Hematopoietic multipotent progenitor cell treated with erythropoietin and hydrocortisone succinate and interleukin-3 and kit ligand, for 17 days (in vitro differentiated cells): ENCODE results near the gene RBCK1.

Experiments
- DNase-seq: peaks from one replicate; pipeline ENCODE4 v3.0.0-alpha.2; 2015; ENCODE audit warnings: low spot score

Gene RBCK1

DNA sequence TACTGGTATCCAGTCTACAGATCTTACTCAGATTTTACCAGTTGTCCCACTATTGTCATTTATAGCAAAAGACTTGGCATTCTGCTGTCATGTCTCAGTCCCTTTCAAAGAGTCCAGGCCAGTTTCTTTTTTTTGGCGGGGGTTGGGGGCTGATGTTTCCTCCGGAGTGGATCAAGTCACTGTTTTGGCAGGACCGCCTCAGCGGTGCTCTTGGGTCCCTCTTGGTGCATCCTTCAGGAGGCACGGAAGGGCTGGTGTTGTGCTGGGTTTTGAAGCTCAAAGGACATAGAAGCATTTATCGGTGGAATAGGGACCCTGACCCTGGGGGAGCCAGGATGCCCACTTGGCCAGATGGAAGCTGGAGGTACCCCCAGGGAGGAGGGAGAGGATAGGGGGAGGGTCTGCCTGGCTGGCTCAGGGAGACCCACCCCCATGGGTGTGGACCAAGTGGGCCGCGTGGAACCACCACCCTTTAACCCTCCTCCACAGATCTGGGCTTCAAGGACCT lies 10.8 kb downstream of the RBCK1 start:
- DNase-seq: no peak

DNA sequence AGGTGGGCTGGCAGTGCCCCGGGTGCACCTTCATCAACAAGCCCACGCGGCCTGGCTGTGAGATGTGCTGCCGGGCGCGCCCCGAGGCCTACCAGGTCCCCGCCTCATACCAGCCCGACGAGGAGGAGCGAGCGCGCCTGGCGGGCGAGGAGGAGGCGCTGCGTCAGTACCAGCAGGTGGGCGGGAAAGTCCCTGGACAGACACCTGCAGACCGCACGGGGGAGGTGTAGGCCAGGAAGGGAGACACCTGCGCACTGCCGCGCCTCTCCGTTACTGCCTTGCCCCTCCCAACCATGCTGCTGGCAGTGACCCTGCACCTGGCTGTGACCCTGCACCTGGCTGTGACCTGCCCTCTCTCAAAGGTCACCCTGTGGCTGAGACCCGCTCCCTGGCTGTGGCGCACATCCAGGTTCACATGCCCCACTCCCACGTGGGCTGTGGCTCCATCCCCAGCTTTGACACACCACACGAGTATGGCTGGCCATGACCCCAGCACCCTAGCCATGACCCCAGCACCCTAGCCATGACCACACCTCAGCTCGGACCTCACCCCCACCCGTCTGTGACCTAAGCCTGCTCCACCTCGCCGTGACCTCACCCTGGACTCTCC lies 11.6 kb downstream of the RBCK1 start:
- DNase-seq: no peak

DNA sequence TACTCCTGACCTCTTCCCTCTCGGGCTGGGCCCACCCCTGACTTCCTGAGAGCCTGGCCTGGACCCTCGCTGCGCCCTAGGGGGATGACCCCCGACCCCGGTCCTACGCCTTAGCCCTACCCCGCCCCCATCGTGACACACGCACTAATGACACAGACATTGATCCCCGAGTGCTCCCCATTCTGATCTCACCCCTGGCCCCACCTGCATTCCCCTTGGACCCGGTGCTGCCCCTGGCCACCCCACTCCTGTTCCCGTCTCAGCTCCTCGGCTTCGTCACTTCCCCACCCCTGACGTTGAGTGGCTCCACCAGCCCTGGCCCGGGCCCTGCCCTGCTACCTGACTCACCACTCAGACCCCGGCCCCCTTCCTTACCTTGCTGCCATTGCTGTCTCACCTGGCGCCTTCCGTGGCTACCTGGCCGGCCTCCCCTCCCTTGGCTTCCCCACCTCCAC lies 12.1 kb downstream of the RBCK1 start:
- no peak for DNase-seq

DNA sequence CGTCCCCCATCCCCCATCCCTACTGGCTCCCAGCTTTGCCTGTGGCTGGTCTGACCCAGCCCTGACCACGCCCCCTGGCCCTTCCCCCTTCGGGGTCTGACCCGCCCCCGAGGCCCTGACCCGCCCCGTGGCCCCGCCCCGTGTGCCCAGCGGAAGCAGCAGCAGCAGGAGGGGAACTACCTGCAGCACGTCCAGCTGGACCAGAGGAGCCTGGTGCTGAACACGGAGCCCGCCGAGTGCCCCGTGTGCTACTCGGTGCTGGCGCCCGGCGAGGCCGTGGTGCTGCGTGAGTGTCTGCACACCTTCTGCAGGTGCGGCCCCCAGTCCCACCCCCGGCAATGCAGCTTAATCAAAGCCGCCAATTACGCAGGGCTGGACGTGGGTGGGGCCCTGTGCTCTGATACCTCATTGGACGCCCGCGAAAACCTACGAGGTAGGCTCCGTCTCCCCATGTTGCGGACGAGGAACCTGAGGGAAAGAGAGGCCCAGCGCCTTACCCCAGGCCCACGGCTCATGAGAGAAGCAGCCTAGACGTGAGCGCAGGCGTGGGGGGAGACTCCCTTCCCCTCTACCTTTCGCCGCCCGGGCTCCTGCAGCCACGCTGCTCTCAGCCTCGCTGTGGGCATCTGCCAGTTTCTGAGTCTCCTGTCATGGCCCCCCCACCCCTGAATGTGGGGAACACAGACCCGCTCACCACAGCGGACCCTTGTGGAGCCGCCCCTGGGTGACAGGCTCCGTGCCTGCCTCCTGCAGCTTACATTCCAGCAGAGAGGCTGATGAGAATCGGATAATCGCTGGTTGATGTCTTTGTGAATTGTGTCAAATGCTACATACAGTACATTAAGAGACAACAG lies 12.8 kb downstream of the RBCK1 start:
- no peak for DNase-seq

DNA sequence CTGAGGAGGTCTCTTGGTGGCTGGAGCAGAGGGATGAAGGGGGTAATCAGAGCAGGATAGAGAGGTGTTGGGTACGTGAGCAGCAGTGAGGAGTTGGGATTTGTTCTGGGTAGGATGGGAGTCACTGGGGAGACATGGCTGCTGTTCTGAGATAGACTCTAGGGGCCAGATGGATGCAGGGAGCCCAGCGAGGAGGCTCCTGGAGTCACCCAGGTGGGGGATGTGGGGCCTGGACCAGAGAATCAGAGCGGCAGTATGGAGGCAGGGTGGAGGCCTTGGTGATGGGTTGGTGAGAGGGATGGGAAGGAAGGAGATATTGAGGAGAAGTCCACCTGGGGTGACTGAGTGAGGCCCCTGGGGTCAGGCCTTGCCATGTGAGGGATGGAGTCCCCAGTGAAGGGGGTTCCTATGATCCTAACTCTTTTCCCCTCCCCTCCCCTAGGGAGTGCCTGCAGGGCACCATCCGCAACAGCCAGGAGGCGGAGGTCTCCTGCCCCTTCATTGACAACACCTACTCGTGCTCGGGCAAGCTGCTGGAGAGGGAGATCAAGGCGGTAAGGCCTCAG lies 13.7 kb downstream of the RBCK1 start:
- no peak for DNase-seq

DNA sequence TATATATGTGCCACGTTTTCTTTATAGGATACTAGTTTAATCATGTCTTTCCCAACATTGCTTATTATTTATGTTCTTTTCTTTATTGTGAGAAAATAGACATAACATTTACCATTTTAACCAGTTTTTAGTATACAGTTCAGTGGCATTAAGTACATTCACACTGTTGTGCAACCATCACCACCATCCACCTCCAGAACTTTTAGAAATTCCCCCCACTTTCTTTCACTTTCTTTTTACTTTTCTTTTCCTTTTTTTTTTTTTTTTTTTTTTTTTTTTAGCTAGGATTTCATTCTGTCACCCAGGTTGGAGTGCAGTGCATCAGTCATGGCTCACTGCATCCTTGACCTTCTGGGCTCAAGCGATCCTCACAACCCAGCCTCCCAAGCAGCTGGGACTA lies 18.5 kb downstream of the RBCK1 start:
- DNase-seq: no peak

DNA sequence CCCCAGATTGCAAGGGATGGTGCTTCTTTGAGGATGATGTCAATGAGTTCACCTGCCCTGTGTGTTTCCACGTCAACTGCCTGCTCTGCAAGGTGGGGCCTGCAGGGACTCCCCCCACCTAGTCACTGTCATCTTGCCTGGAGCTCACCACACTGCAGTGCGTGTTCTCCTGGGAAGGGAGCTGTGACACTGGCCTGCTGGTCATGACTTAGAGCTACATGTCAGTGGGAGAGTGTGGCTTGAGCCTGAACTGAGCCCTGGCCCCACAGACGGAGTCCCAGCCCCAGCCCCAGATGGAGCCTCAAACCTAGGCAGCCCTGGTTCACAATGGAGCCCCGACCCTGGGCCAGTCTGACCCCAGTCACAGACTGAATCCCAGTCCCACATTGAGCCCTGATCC lies 19.3 kb downstream of the RBCK1 start:
- no peak for DNase-seq

DNA sequence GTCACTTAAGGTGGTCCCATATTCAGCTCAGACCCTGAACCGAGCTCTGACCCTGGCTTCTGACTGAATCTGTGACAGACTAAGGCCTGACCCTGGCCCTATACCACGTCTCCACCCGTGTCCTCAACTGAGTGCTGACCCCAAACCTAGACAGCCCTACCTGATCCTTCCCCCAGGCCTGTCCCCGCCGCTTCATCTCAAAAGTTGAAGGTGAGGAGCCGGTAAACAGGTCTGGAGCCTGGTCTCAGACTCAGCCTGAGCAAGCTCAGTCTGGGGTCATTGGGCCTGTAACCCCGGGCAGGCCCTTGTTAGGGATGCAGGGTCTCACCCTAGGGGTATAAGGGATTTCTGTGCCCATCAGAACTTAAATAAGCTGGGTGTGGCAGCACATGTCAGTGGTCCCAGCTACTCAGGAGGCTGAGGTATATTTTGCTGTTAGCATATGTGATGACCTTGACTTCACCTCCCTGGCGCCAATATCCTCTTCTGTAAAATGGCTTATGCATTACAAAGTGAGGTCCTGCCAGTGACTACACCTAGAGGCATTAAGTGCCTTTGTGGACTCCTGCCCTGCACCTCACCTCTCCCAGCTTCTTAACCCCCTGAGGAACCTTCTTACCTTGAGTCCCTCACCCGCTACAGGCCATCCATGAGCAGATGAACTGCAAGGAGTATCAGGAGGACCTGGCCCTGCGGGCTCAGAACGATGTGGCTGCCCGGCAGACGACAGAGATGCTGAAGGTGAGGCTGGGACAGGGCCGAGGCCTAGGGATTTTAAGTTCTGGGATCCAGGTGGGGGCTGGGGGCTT lies 20.0 kb downstream of the RBCK1 start:
- DNase-seq: no peak

DNA sequence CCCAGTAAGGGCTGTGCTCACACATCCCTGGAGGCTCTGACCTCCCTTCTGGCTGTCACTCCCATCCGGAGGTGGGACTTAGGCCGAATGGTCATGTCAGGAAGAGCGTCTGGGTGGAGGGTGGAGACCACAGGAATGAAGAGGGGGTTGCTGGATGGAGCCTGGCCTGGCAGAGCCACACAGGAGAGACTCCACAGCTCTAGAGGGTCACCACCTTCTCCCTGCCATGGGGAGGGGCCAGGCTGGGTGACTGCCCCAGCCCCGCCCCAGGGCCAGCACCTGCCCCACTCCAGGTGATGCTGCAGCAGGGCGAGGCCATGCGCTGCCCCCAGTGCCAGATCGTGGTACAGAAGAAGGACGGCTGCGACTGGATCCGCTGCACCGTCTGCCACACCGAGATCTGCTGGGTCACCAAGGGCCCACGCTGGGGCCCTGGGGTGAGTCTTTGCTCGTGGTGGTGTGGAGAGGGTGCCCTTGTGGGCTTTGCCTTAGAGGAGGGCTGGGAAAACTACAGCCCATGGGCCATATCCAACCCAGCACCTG lies 20.6 kb downstream of the RBCK1 start:
- DNase-seq: no peak

DNA sequence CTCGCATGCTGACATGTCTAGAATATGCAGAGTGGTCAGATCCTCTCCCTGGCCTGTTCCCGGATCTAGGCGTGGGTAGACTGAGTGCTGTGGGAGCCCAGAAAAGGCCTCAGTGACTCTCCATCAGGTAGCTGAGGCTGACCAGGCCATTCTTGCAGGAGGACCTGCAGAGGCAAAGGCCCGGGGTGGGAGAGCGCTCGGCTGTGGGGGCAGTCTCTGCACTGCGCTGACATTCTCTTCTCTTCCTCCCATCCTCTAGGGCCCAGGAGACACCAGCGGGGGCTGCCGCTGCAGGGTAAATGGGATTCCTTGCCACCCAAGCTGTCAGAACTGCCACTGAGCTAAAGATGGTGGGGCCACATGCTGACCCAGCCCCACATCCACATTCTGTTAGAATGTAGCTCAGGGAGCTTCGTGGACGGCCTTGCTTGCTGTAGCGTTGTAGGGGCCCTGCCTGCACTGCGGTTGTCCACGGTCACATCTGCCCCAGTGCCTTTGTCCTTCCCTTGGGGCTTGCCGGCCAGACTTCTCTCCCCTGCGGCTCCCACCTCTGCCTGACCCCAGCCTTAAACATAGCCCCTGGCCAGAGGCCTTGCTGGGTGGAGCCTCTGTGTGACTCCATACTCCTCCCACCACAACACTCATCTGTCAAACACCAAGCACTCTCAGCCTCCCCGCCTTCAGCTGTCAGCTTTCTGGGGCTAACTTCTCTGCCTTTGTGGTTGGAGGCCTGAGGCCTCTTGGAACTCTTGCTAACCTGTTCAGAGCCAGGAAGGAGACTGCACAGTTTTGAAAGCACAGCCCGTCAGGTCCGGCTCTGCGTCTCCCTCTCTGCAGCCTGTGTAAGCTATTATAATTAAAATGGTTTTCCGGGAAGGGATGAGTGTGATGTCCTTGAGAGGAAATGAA lies 22.2 kb downstream of the RBCK1 start:
- no peak for DNase-seq

DNA sequence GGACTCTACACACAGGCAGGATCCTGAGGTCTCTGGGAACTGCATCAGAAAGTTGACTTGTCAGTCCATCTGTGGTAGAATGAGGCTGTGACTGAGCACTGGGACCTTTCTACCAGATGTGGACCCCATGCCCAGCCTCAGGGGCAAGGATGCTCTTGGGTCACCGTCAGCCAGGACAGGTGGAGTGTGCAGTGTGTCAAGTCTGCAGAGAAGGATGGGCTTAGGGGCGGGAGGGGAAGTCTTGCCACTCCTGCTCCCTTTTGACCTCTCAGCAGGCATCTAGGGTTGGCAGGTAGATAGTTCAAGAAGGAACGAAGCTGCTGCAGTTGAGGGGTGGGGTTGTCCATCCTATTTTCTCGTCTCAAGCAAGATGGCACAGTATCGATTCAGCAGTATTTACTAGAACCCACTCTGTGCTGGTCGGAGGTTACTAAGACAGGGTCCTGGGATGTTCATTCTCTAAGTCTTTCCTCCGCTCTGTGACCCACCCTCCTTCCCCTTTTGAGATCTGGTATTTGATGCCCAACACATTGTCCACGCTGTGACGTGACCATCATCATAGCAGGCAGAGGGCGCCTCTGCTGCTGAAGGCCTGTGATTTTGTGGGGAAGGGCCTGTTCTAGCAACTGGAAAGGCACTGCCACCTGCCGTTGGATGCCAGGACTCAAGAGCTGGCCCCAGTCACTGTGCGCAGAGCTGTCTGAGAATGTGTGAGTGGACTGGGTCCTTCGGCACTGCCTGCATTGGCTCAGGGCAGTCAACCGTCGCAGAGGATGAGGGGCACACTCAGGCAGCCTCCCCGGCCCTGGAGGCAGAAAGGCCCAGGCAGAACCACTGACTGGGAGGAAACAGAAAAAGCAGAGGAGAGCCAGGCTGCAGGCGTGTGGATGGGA lies 23.2 kb downstream of the RBCK1 start:
- DNase-seq: peak; percentile 70

DNA sequence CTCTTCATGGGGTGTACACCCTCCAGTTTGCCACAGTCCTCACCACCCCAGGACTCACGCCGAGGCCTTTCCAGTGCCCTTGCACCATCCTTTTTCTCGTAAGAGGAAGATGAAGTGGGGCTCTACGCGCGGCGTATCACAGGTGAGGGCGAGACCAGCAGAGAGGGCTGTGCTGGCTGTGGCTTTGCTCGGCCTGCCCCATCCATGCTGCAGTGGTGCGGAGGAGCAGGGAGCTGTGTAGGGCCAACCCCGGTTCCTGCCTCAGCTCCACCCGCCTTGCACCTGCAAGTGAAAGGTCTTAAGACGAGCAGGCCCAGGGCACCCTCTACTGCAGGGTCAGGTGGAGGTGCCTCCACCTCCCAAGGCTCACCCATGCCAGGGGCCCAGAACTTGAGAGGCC lies 24.1 kb downstream of the RBCK1 start:
- DNase-seq: no peak

DNA sequence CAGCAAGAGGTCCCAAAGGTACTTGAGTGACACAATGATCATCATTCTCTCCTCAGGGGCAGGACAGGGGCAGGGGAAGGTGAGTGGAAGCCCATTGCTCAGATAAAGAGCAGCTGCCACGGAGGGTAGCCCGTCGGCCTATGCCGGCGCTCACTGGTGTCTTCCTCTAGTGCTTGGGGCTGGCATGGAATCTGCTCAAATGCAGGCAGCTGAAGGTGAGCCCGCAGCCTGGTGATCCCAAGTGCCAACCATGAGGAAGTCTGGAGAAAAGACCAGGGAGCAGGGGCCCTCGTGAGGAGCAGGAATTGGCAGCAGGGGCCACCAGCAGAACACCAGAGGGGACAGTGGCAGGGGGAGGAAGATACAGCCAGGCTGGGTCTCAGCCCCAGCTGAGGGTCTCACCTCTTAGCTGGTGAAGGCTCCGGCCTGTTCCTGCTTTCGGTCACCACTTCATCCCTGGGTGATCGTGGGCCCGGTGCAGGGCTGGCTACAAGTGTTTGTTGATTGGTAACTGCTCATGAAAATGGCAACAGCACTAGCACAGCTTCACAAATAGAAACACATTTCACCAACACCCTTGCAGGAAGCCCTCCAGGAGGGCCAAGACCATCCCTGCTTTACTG lies 24.7 kb downstream of the RBCK1 start:
- no peak for DNase-seq

DNA sequence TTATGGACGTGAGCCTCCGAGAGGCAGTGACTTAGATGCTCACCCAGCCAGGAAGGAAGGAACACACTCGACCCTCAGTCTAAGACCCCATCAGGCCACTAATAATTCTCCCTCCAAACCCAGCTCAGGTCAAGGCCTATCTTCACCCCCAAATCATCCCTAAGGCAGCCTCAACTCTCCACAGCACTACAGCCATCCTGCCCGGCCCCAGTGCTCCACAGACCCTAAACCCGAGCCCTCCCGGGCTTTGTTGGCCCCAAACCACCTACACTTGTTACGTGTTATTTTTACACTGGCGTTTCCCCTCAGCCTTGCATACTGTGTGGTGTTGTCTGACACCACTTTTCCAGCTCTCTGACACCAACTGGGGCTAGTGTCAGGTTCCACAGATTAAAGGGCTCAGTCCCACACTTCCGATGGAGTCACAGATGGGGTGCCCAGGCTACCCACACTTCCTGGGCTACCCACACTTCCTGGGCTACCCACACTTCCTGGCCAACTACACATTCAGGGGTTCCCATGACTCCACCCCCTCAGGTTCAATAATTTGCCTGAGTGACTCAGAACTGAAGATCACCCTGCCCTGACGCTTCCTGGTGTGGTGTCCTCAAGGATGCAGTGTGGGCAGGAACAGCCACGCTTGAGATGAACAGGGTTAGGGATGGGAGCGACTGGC lies 25.3 kb downstream of the RBCK1 start:
- no peak for DNase-seq

DNA sequence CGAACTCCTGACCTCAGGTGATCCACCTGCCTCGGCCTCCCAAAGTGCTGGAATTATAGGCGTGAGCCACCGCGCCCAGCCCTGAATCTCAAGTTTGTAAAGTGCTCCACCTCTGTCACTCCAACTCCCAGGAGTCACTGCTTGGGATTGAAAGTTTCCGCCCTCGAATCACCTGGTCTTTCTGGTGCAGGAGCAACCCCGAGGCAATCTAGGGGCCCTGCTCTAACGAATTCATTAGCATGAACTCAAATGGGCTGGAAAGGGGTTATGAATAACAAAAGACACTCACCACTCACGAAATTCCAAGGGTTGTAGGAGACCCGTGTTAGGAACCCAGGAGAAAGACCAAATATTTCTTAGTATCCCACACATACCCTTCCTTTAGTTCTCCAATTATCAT lies 26.1 kb downstream of the RBCK1 start:
- no peak for DNase-seq

DNA sequence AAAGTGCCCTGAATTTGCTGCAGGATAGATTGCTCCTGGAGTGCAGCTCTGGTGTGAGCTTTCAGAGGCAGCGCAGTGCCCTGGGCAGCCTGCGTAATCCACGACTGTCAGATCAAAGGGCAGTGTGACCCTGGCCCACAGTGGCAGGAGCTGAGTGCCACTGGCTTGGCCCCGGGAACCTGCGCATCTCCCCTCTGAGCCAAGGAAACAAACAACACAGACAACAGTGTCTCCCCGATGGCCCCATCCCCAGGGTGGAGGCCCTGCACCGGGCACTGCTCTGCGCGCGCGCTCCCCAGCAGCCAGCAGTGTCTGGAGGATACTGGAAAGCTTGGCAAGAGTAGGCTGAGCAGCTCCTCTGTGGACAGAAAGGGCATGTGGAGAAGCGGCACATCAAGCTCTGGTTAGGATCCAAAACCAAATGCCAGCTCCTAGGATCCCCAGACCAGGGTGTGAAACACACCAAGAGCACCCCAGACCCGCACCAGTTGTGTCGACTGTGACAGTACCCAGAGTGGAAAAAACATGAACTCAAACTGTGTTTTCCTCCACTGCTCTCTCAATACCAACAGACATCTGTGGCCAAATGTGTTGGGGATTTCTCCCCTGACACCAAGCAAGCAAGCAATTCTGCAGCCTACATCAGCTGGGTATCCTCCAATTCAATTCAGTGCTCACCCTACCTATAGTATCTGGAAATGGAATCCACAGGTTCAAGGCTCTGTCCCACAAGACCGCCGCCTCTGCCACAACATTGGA lies 26.7 kb downstream of the RBCK1 start:
- no peak for DNase-seq

DNA sequence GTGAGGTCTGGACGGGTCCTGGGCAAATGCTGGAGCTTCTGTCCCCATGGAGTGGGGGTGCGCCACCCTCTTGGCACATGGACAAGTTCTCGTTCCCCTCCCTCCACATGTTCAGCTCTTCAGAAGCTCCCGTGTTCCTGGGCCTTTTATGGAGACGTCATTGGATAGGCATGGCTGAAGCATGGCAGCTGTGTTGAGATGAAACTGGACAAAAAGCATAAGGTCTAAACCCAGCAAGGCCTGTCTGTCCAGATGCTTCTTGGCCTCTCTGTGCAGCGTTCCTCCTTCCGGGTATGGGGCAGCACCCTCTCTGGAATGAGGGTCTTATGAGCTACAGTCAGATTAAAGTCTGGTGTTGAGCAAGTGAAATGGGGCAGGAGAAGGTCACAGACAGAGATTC lies 27.5 kb downstream of the RBCK1 start:
- no peak for DNase-seq

DNA sequence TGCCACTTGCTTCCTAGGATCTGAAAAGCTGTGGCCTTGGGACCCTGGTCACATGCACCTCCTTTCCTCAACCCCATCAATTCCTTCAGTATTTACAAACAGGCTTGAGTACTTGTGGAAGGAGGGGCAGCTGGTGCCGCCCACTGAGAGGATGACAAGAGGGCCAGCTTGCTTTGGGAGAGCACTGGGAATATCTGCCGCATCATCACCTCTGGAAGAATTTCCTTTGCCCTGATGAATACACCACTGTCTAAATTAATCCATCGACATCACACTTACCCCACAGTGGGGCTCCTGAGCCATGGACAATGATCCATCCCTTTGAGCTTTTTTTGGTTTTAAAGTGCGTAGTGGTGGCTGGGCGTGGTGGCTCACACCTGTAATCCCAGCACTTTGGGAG lies 28.4 kb downstream of the RBCK1 start:
- no peak for DNase-seq
